Thyroid gland (tissue), 4 donors: ENCODE measurements around the gene STPG1. TPM values are rescaled to one million over a fixed set of nuclear protein-coding genes. Genes with fewer than 3 reads are reported as not detected.

ENCODE experiments used
- DNase-seq, 2 donors: peaks; one replicate each; pipeline ENCODE4 v3.0.0-alpha.2; 2019
- H3K27ac ChIP-seq, 3 donors: fragments of 200-600 bp; sonication (generic); 1 replicate in 2 of 3; 2 replicates in 1 of 3; pipeline ENCODE4 v1.5.1; 2016 to 2019; ENCODE audit warnings: mild to moderate bottlenecking in 1 of 3, moderate library complexity in 1 of 3
- H3K27me3 ChIP-seq: fragments of 200-600 bp; sonication (generic); one replicate; pipeline ENCODE4 v1.5.1; 2019
- H3K36me3 ChIP-seq, 2 donors: fragments of 200-600 bp; sonication (generic); one replicate each; pipeline ENCODE4 v1.5.1; 2016 to 2019
- H3K4me1 ChIP-seq, 2 donors: fragments of 200-600 bp; sonication (generic); one replicate each; pipeline ENCODE4 v1.5.1; 2017 to 2019
- H3K4me3 ChIP-seq, 3 donors: fragments of 200-600 bp; sonication (generic); replicated peaks in 1 of 3; 1 replicate in 2 of 3; 2 replicates in 1 of 3; pipeline ENCODE4 v1.5.1; 2016; ENCODE audit warnings: mild to moderate bottlenecking in 1 of 3
- H3K9me3 ChIP-seq: fragments of 200-600 bp; sonication (generic); one replicate; pipeline ENCODE4 v1.5.1; 2017
- CTCF ChIP-seq, 6 experiments: fragments of 200-600 bp in 3 of 6; fragments of 450-650 bp in 3 of 6; sonication (generic) in 3 of 6; IDR thresholded peaks; one replicate each; pipeline ENCODE4 v1.5.1; 2016 to 2019; ENCODE audit warnings: antibody characterized with exemption in 6 of 6, mild to moderate bottlenecking in 2 of 6, inconsistent platforms in 1 of 6, moderate library complexity in 1 of 6
- POLR2A ChIP-seq, 2 donors: fragments of 450-650 bp; IDR thresholded peaks; one replicate each; pipeline ENCODE4 v1.6.1; 2017; ENCODE audit warnings: antibody characterized with exemption in 2 of 2, mild to moderate bottlenecking in 2 of 2, moderate library complexity in 1 of 2
- WGBS, 2 donors: methylation state at CpG; one replicate each; pipeline ENCODE4 v1.1.5; 2017; 5-methylcytosine and 5-hydroxymethylcytosine counted together
- intact Hi-C: fragments of 100-400 bp; cut with DNase I; formaldehyde crosslinking; loops from one replicate; pipeline ENCODE4 v1.15.1; 2023
- total RNA-seq, 4 donors: library from RNA; depleted of rRNA; stranded (reverse); fragments of >200 nt; gene quantifications; one replicate each; pipeline ENCODE4 v1.2.3, GENCODE V29; 2016

Gene STPG1
- total RNA-seq, 4 donors from 2014 or later, result 5.2 to 8.9 (median 7.0) TPM

- 35 to 40% methylated on average over 10 of the region's 10 CpGs for WGBS, 2 donors
- peak; percentile 69 to 74 for DNase-seq
These were observed 3.2 kb upstream of the STPG1 start for GRCh38 chr1:24416666-24417391.

GRCh38 chr1:24415910-24416665, 2.5 kb upstream of the STPG1 start:
- H3K4me3 ChIP-seq, result peak overlapping the region; percentile 40 to 55 (median 47)
- H3K27ac ChIP-seq, result peak overlapping the region; percentile 52 to 81 (median 61)
- peak; percentile 60 to 67 for DNase-seq
- peaks cover 3 to 6% of the 10 kb centered on the region in 2 donors for H3K36me3 ChIP-seq
- TF ChIP-seq POLR2A (IDR thresholded peaks at IDR 0.05), result no peak
- no peak for TF ChIP-seq CTCF (IDR thresholded peaks at IDR 0.05)
- no peaks in the 10 kb centered on the region for H3K27me3 ChIP-seq
- 2 to 4% methylated on average over 27 to 35 of the region's 35 CpGs for WGBS, 2 donors
- H3K9me3 ChIP-seq, result no peaks in the 10 kb centered on the region
- H3K4me1 ChIP-seq, result peaks cover 30 to 43% of the 10 kb centered on the region in 2 donors
- intact Hi-C loops, result loop anchor here (10.0 kb wide), 1 partner anchor 219 kb away; no protein-coding TSS in a partner anchor

More at GRCh38 chr1:24416666-24417391, 3.2 kb upstream of the STPG1 start:
- Histone ChIP-seq H3K9me3 (no peaks in the 10 kb centered on the region), H3K27ac (peak overlapping the region; percentile 52 to 81 (median 61)), H3K4me1 (peaks cover 30 to 43% of the 10 kb centered on the region in 2 donors), H3K4me3 (peak overlapping the region in 2 of 3 donors; percentile 40 to 47), H3K36me3 (peaks cover 3 to 6% of the 10 kb centered on the region in 2 donors), H3K27me3 (no peaks in the 10 kb centered on the region)
- intact Hi-C loops, result loop anchor here (10.0 kb wide), 1 partner anchor 218 kb away; no protein-coding TSS in a partner anchor
- no peak for TF ChIP-seq CTCF (IDR thresholded peaks at IDR 0.05)
- TF ChIP-seq POLR2A (IDR thresholded peaks at IDR 0.05), result no peak

- H3K4me3 ChIP-seq, result peak within 1 kb of the TSS; percentile 40 to 55 (median 47)
- no peaks in the 10 kb centered on the region for H3K27me3 ChIP-seq
- 4 to 7% methylated on average over 15 to 23 of the region's 28 CpGs for WGBS, 2 donors
- H3K9me3 ChIP-seq, result no peaks in the 10 kb centered on the region
- H3K36me3 ChIP-seq, result peaks cover 3 to 4% of the 10 kb centered on the region in 2 donors
- peak; percentile 85 to 98 (median 94) for TF ChIP-seq CTCF (IDR thresholded peaks at IDR 0.05)
- peak in 1 of 2 donors; percentile 73 for TF ChIP-seq POLR2A (IDR thresholded peaks at IDR 0.05)
- peak; percentile 99 for DNase-seq
- peak within 1 kb of the TSS; percentile 52 to 81 (median 69) for H3K27ac ChIP-seq
- intact Hi-C loops, result loop anchor here (10.0 kb wide), 1 partner anchor 219 kb away; no protein-coding TSS in a partner anchor
- H3K4me1 ChIP-seq, result peaks cover 30 to 43% of the 10 kb centered on the region in 2 donors
These were observed 1.8 kb upstream of the STPG1 start, which contains the start of gene NIPAL3 for GRCh38 chr1:24415334-24415909. NIPAL3 (plus strand) TSS chr1:24415802; CDS start chr1:24419548, 3,746 bp downstream.

GRCh38 chr1:24414775-24415333, 1.3 kb upstream of the STPG1 start:
- Histone ChIP-seq H3K4me3 (no peak overlapping the region), H3K27me3 (no peaks in the 10 kb centered on the region), H3K27ac (peak overlapping the region in 2 of 3 donors; percentile 44 to 69), H3K4me1 (peaks cover 30 to 43% of the 10 kb centered on the region in 2 donors), H3K36me3 (no peaks in the 10 kb centered on the region), H3K9me3 (no peaks in the 10 kb centered on the region)
- intact Hi-C loops, result loop anchor here (10.0 kb wide), 1 partner anchor 220 kb away; no protein-coding TSS in a partner anchor
- TF ChIP-seq POLR2A (IDR thresholded peaks at IDR 0.05), result no peak
- no peak for TF ChIP-seq CTCF (IDR thresholded peaks at IDR 0.05)
- no peak for DNase-seq
- 79 to 81% methylated on average over 22 of the region's 22 CpGs for WGBS, 2 donors
